SK-N-SH (cell line): Measurements from ENCODE around the gene ADAM33. TPM values are rescaled to one million over a fixed set of nuclear protein-coding genes. Genes with fewer than 3 reads are reported as not detected.

Experiments
- CTCF ChIA-PET: fragments of 300-600, 350-600 bp; formaldehyde crosslinking; extraction: SDS; loops from one replicate; lab custom pipeline; 2021; lab: Yijun Ruan, JAX
- POLR2A ChIA-PET: fragments of 350-600 bp; sonication (Branson Sonifier 250); formaldehyde crosslinking; extraction: SDS; loops from one replicate; lab custom pipeline; 2020; ENCODE audit warnings: antibody characterized with exemption, inconsistent platforms; lab: Yijun Ruan, JAX
- DNase-seq: peaks from one replicate; pipeline ENCODE4 v3.0.0; 2012
- H2AFZ ChIP-seq: fragments of 200-600 bp; sonication (generic); 2 replicates; pipeline ENCODE4 v1.8.1; 2016; ENCODE audit warnings: antibody characterized with exemption, mild to moderate bottlenecking, low read depth
- H3F3A ChIP-seq: fragments of 200-600 bp; sonication (generic); replicated peaks from 2 replicates; pipeline ENCODE3; 2016; ENCODE audit warnings: antibody characterized with exemption, mild to moderate bottlenecking; ENCODE audit not compliant: insufficient read depth
- H3K27ac ChIP-seq, 2 experiments: fragments of 200-500 bp in 1 of 2; fragments of 200-600 bp in 1 of 2; sonication (Bioruptor generic) in 1 of 2; sonication (generic), shearing (Covaris generic) in 1 of 2; 2 replicates each; pipeline versions ENCODE4 v1.5.1 to v1.6.1; 2014 to 2016; ENCODE audit warnings: low read depth in 2 of 2, inconsistent platforms in 1 of 2, low read length in 1 of 2, mild to moderate bottlenecking in 1 of 2, mixed read lengths in 1 of 2
- H3K27me3 ChIP-seq: fragments of 200-600 bp; sonication (generic), shearing (Covaris generic); 2 replicates; pipeline ENCODE4 v1.6.1; 2016; ENCODE audit warnings: mixed run types; ENCODE audit not compliant: insufficient read depth
- H3K36me3 ChIP-seq, 2 experiments: fragments of 200-500 bp in 1 of 2; fragments of 200-600 bp in 1 of 2; sonication (Bioruptor generic) in 1 of 2; sonication (generic) in 1 of 2; replicated peaks in 1 of 2; 2 replicates each; pipeline versions ENCODE3 to v1.5.1; 2014 to 2016; ENCODE audit warnings: low read length in 1 of 2, mild to moderate bottlenecking in 1 of 2; ENCODE audit not compliant: insufficient read depth in 2 of 2, control insufficient read depth in 1 of 2
- H3K4me1 ChIP-seq, 2 experiments: fragments of 200-500 bp in 1 of 2; fragments of 200-600 bp in 1 of 2; sonication (Bioruptor generic) in 1 of 2; sonication (generic), shearing (Covaris generic) in 1 of 2; 2 replicates each; pipeline versions ENCODE4 v1.5.1 to v1.6.1; 2014 to 2016; ENCODE audit warnings: low read depth in 1 of 2, low read length in 1 of 2, mixed run types in 1 of 2; ENCODE audit not compliant: insufficient read depth in 2 of 2, control insufficient read depth in 1 of 2
- H3K4me2 ChIP-seq: fragments of 200-600 bp; sonication (generic), shearing (Covaris generic); 2 replicates; pipeline ENCODE4 v1.6.1; 2017; ENCODE audit warnings: mixed run types
- H3K4me3 ChIP-seq, 2 experiments: fragments of 200-500 bp in 1 of 2; fragments of 200-600 bp in 1 of 2; sonication (Bioruptor generic) in 1 of 2; sonication (generic), shearing (Covaris generic) in 1 of 2; 2 replicates each; pipeline versions ENCODE4 v1.5.1 to v1.8.1; 2014 to 2016; ENCODE audit warnings: low read depth in 2 of 2, inconsistent platforms in 1 of 2, low read length in 1 of 2, mild to moderate bottlenecking in 1 of 2, mixed read lengths in 1 of 2, moderate library complexity in 1 of 2
- H3K79me2 ChIP-seq: fragments of 200-600 bp; sonication (generic); 2 replicates; pipeline ENCODE4 v1.8.1; 2017; ENCODE audit warnings: mild to moderate bottlenecking; ENCODE audit not compliant: insufficient read depth
- H3K9ac ChIP-seq: fragments of 200-600 bp; sonication (generic); 2 replicates; pipeline ENCODE4 v1.6.1; 2017; ENCODE audit warnings: mixed run types
- H3K9me2 ChIP-seq: fragments of 200-600 bp; sonication (generic); 2 replicates; pipeline ENCODE4 v1.6.1; 2017; ENCODE audit warnings: mixed run types
- H3K9me3 ChIP-seq: fragments of 200-600 bp; sonication (generic); 2 replicates; pipeline ENCODE4 v1.6.1; 2017; ENCODE audit warnings: mixed run types, mild to moderate bottlenecking, moderate library complexity
- H4K20me1 ChIP-seq: fragments of 200-600 bp; sonication (generic); 2 replicates; pipeline ENCODE4 v1.6.1; 2017; ENCODE audit warnings: mild to moderate bottlenecking, mixed run types; ENCODE audit not compliant: insufficient read depth
- FOSL2 ChIP-seq: IDR thresholded peaks from 2 replicates; pipeline ENCODE4 v1.4.0; 2012; ENCODE audit warnings: low read depth, mild to moderate bottlenecking, moderate library complexity, borderline replicate concordance
- FOXJ3 ChIP-seq: sonication (generic); formaldehyde crosslinking; IDR thresholded peaks from 2 replicates; pipeline ENCODE4 v1.5.1; 2020; ENCODE audit warnings: mild to moderate bottlenecking, missing genetic modification reagents
- FOXM1 ChIP-seq: IDR thresholded peaks from 2 replicates; pipeline ENCODE4 v1.4.0; 2012; ENCODE audit warnings: low read depth, mild to moderate bottlenecking
- GATA2 ChIP-seq: sonication (generic); formaldehyde crosslinking; IDR thresholded peaks from 2 replicates; pipeline ENCODE4 v1.5.0; 2020; ENCODE audit warnings: mild to moderate bottlenecking, missing genetic modification reagents
- MXI1 ChIP-seq: IDR thresholded peaks from 2 replicates; pipeline ENCODE4 v1.6.1; 2012; ENCODE audit warnings: mild to moderate bottlenecking, low read depth, low read length, improper control_type of control experiment
- NRF1 ChIP-seq: IDR thresholded peaks from 2 replicates; pipeline ENCODE4 v1.6.1; 2012; ENCODE audit warnings: low read depth, mild to moderate bottlenecking, low read length
- POLR2AphosphoS5 ChIP-seq: IDR thresholded peaks from 2 replicates; pipeline ENCODE4 v1.6.1; 2012; ENCODE audit warnings: low read depth, low read length
- RAD21 ChIP-seq: IDR thresholded peaks from 2 replicates; pipeline ENCODE4 v1.6.1; 2012; ENCODE audit warnings: mild to moderate bottlenecking, low read length
- RXRA ChIP-seq: IDR thresholded peaks from 2 replicates; pipeline ENCODE4 v1.4.0; 2012; ENCODE audit warnings: low read depth, mild to moderate bottlenecking, borderline replicate concordance
- SMC3 ChIP-seq: IDR thresholded peaks from 2 replicates; pipeline ENCODE4 v1.6.1; 2012; ENCODE audit warnings: low read depth, low read length, improper control_type of control experiment
- TCF12 ChIP-seq: IDR thresholded peaks from 2 replicates; pipeline ENCODE4 v1.4.0; 2012
- YY1 ChIP-seq: IDR thresholded peaks from 2 replicates; pipeline ENCODE4 v1.4.0; 2012; ENCODE audit warnings: low read depth, mild to moderate bottlenecking
- WGBS: methylation state at CpG from one replicate; pipeline ENCODE4 v1.1.6; 2017; ENCODE audit warnings: low lambda C conversion rate; 5-methylcytosine and 5-hydroxymethylcytosine counted together
- polyA plus RNA-seq, 3 experiments: library from polyadenylated mRNA; depleted of rRNA; stranded (reverse); fragments of >200 nt; gene quantifications; 2 replicates each; pipeline ENCODE4 v1.2.3, GENCODE V29; 2012
- TF ChIP-seq, protein P1 (sequence below): IDR thresholded peaks from 2 replicates; pipeline ENCODE4 v1.4.0; 2012; ENCODE audit warnings: low read depth, borderline replicate concordance
- TF ChIP-seq, protein P2 (sequence below): IDR thresholded peaks from 2 replicates; pipeline ENCODE4 v1.4.0; 2012; ENCODE audit warnings: low read depth, borderline replicate concordance
- TF ChIP-seq, protein P3 (sequence below): fragments of 150-350 bp; IDR thresholded peaks from 2 replicates; pipeline ENCODE4 v1.6.1; 2017; ENCODE audit warnings: antibody characterized with exemption, low read length, low read depth, borderline replicate concordance
- TF ChIP-seq, protein P4 (sequence below): IDR thresholded peaks from 2 replicates; pipeline ENCODE4 v1.6.1; 2012; ENCODE audit warnings: mild to moderate bottlenecking, low read depth, low read length, moderate library complexity

The ADAM33 gene
- polyA plus RNA-seq, 1 of the 3 experiments (the other 2 are of a cell fraction): 4.8 TPM

DNA sequence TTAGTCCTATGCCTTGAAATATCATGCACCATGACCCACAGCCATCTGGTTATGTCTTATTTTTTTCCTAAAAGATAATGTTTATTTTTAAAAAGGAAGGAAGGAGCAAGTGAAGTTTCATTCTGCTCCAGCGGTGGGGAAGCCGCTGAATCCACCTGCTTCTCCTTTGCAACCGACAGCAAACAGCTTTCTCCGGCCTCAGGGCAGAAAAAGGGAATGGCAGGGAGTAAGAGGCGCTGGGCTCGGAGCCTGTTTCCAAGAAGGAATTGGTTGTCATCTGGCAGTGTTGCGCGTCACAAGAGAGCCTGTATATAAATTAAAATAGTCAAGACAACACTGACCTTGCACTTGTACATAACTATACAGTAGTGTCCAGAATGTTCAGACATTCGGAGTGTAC lies 32.9 kb downstream of the ADAM33 start:
- Histone ChIP-seq H3K4me1 (peaks cover 0 to 19% of the 10 kb centered on the region in 2 experiments; a peak in 1 of 4 replicates), H3K27ac (no peak overlapping the region), H3K9me3 (no peaks in the 10 kb centered on the region), H3K9ac (no peak overlapping the region), H3F3A (no peaks in the 10 kb centered on the region), H3K9me2 (no peaks in the 10 kb centered on the region), H2AFZ (no peak overlapping the region), H3K27me3 (no peaks in the 10 kb centered on the region), H3K79me2 (no peaks in the 10 kb centered on the region), H3K4me2 (no peak overlapping the region), H3K4me3 (no peak overlapping the region), H4K20me1 (no peaks in the 10 kb centered on the region), H3K36me3 (peaks cover 5% of the 10 kb centered on the region in 2 experiments)
- POLR2A ChIA-PET: no interaction called here
- peak; percentile 53 for DNase-seq
- WGBS: 91% methylated on average over 9 of the region's 9 CpGs
- CTCF ChIA-PET: interaction anchor here (0.6 to 1.9 kb wide), 4 partner anchors 9 to 28 kb away, joined by 3 to 7 read pairs (median 4); no protein-coding TSS in a partner anchor
- TF ChIP-seq, protein P1, sequence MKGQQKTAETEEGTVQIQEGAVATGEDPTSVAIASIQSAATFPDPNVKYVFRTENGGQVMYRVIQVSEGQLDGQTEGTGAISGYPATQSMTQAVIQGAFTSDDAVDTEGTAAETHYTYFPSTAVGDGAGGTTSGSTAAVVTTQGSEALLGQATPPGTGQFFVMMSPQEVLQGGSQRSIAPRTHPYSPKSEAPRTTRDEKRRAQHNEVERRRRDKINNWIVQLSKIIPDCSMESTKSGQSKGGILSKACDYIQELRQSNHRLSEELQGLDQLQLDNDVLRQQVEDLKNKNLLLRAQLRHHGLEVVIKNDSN: no peak
- TF ChIP-seq GATA2 (CRISPR knock-in tag) (no peak), POLR2AphosphoS5 (no peak), SMC3 (no peak), RXRA (no peak)

DNA sequence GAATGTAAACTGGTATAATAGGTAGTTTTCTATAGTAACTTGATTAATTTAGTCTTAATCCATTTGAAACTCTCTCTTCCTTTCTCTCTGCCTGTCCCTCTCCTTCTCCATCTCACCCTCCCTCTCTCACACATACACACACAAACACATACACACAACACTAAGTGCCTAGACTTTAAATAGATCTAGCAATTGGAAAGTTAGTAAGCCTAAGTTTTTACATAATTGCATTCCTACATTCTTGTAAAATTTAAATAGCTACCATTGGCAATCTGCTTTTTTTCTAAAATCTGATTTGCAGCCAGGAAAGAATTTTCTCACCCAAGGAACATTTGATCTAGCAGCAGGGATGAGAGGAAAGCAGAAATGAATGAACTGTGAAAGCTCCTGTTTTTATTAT lies 34.3 kb downstream of the ADAM33 start:
- Histone ChIP-seq H3F3A (no peaks in the 10 kb centered on the region), H3K9me3 (no peaks in the 10 kb centered on the region), H3K27me3 (no peaks in the 10 kb centered on the region), H3K79me2 (no peaks in the 10 kb centered on the region), H3K36me3 (peaks cover 5% of the 10 kb centered on the region in 2 experiments), H3K4me2 (no peak overlapping the region), H3K4me3 (no peak overlapping the region), H3K9me2 (no peaks in the 10 kb centered on the region), H2AFZ (no peak overlapping the region), H4K20me1 (no peaks in the 10 kb centered on the region), H3K4me1 (peaks cover 0 to 17% of the 10 kb centered on the region in 2 experiments; a peak in 1 of 4 replicates), H3K27ac (no peak overlapping the region), H3K9ac (no peak overlapping the region)
- CTCF ChIA-PET: interaction anchor here (1.4 to 1.6 kb wide), 3 partner anchors 29 to 84 kb away, joined by 4 to 7 read pairs (median 5); no protein-coding TSS in a partner anchor
- no peak for DNase-seq
- TF ChIP-seq MXI1 (no peak), FOXJ3 (no peak), RAD21 (no peak), TCF12 (no peak), RXRA (no peak), FOXM1 (no peak), YY1 (no peak), FOSL2 (no peak), NRF1 (no peak)
- TF ChIP-seq, protein P2, sequence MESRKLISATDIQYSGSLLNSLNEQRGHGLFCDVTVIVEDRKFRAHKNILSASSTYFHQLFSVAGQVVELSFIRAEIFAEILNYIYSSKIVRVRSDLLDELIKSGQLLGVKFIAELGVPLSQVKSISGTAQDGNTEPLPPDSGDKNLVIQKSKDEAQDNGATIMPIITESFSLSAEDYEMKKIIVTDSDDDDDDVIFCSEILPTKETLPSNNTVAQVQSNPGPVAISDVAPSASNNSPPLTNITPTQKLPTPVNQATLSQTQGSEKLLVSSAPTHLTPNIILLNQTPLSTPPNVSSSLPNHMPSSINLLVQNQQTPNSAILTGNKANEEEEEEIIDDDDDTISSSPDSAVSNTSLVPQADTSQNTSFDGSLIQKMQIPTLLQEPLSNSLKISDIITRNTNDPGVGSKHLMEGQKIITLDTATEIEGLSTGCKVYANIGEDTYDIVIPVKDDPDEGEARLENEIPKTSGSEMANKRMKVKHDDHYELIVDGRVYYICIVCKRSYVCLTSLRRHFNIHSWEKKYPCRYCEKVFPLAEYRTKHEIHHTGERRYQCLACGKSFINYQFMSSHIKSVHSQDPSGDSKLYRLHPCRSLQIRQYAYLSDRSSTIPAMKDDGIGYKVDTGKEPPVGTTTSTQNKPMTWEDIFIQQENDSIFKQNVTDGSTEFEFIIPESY: no peak
- TF ChIP-seq, protein P3, sequence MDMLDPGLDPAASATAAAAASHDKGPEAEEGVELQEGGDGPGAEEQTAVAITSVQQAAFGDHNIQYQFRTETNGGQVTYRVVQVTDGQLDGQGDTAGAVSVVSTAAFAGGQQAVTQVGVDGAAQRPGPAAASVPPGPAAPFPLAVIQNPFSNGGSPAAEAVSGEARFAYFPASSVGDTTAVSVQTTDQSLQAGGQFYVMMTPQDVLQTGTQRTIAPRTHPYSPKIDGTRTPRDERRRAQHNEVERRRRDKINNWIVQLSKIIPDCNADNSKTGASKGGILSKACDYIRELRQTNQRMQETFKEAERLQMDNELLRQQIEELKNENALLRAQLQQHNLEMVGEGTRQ: no peak
- TF ChIP-seq, protein P4, sequence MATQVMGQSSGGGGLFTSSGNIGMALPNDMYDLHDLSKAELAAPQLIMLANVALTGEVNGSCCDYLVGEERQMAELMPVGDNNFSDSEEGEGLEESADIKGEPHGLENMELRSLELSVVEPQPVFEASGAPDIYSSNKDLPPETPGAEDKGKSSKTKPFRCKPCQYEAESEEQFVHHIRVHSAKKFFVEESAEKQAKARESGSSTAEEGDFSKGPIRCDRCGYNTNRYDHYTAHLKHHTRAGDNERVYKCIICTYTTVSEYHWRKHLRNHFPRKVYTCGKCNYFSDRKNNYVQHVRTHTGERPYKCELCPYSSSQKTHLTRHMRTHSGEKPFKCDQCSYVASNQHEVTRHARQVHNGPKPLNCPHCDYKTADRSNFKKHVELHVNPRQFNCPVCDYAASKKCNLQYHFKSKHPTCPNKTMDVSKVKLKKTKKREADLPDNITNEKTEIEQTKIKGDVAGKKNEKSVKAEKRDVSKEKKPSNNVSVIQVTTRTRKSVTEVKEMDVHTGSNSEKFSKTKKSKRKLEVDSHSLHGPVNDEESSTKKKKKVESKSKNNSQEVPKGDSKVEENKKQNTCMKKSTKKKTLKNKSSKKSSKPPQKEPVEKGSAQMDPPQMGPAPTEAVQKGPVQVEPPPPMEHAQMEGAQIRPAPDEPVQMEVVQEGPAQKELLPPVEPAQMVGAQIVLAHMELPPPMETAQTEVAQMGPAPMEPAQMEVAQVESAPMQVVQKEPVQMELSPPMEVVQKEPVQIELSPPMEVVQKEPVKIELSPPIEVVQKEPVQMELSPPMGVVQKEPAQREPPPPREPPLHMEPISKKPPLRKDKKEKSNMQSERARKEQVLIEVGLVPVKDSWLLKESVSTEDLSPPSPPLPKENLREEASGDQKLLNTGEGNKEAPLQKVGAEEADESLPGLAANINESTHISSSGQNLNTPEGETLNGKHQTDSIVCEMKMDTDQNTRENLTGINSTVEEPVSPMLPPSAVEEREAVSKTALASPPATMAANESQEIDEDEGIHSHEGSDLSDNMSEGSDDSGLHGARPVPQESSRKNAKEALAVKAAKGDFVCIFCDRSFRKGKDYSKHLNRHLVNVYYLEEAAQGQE: no peak
- POLR2A ChIA-PET: no interaction called here
